HG02798 (cell line): ENCODE results near the gene REXO2.

Source experiments
- ATAC-seq: cut with Tn5 transposase; IDR thresholded peaks from one replicate; pipeline ENCODE4 v1.9.1; 2021; ENCODE audit warnings: mild to moderate bottlenecking; ENCODE audit not compliant: unreplicated experiment, poor library complexity

Gene REXO2

DNA sequence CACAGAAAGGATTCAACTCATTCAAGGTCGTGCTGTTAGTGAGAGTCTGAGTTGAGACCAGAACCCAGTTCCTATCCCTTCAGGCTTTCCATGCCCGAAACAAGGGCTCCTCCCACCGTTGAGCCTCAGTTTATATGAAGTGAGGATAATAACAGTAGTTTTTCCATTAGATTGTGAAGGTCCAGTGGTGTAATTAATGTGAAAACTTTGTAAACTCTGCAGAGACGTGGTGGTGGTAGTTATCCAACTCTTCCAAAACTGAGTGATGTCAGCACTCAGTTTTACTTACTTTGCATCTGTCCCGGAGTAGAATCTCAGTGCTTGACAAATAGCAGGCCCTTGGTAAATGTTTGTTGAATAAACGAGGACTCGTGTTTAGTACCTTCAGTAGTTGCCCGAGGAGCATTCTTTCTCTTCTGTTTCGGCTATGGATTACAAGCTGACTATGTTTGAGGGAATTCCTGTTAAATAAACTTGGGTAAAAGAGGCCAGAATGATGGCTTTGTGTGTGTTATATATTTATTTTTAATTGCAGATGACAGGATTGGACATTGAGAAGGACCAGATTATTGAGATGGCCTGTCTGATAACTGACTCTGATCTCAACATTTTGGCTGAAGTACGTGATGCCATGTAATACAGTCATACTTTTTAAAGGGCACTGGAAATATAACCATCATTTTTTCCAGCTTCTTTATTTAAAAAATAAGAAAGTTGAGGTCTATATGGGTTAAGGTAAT lies 1.0 kb downstream of the REXO2 start:
- no peak for ATAC-seq

DNA sequence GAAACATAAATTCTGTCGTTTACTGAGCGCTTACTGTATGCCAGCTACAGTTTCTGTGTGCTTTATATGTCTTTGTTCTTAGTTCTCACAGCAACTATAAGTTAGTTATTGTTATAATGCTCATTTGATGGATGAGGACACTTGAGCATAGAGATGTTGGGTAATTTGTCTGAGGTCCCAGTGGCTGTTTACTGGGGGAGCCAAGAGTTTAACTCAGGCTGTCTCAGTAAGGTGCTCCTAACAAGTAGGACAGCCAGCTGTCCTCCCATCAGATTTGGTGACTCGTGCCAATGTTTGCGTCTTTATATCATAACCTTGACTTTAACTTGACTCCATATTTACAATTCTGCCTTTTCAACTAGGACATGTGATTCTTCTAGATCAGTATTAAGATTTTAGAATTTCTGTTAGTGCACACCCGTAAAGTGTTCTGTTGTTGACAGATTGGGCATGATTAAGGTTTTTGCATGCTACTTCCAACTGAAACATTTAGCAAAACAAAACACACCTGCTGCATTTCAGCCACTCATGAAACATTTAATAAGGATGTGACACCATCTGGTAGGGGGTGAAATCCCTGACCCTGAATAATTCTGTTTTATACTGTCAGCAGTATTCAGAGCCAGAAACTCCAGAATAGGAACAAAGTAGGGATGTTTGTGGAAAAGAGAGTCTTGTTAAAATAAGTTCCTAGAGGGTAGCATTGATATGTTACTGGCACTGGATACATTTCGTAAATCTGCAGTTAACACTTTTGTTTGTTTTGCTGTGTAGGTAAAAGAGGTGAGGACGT lies 1.9 kb downstream of the REXO2 start:
- ATAC-seq = no peak

DNA sequence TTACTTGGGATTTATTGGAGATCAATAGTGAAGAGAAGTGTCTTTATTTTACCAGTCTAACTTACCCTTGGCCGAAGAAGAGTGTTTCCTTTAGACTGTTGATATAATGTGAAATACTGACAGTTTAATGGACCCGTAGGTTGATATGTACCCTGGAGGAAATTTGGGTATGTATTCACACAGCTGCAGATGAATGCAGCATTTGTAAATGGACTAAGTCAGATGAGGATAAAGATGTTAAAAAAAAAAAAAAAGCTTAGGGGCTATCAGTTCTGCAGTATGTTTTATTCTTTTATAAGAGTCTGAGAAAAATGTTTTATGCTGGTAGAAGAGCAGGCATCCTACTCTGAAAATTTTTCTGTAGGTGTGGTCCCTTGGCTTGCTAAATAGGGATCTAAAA lies 2.7 kb downstream of the REXO2 start:
- no peak for ATAC-seq

DNA sequence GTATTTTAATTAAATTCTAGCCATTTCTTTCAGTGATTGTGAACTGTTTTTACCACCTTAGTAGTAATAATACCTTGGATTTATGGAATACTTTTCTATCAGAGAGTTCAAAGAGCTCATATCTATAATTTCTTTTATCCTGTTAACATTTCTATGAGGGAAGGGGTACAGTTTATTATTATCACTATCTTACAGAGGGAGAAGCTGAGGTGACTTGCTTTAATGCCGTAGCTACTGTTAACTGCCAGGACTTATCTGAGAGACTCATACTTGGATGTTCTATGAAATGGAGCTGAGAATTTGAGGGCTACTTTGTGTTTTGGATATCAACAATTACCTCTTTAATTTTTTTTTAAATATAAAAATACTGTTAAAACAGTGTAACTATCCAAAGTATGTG lies 3.3 kb downstream of the REXO2 start:
- no peak for ATAC-seq

DNA sequence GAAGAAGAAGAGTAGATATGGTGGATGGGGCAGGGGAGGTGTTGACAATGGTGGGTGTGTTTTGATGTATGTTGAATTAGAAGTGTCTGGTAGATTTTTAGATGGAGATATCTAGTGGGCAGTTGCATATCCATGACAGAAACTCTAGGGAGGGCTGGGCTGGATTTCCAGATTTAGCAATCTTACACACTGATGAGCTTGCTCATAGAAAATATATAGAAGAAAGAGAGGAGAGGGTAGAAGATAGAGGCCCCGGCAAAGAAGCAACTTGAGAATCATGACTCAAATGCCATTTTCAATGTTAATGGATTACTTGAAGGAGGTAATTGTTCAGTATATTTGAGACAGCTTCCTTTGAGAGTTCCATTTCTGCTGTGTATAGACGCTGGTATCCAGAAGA lies 8.2 kb downstream of the REXO2 start:
- no peak for ATAC-seq

DNA sequence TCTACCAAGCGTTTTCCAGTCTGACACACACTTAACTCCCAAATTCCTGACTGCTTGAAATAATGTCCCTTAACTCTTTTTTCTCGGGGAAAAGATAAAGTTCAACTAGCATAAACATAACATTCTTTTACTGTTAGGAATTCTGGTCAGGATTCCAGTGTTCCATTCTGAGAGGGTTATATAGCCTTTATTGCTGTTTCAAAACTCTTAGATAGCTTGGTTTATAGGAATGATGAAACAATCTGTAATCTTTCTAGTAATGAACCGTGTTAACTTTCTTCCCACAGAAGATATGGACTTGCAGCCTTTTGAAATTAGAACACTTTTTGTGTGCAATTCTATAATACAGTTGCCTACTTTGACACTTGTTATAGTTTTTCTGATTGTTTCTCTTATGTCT lies 8.6 kb downstream of the REXO2 start:
- no peak for ATAC-seq

DNA sequence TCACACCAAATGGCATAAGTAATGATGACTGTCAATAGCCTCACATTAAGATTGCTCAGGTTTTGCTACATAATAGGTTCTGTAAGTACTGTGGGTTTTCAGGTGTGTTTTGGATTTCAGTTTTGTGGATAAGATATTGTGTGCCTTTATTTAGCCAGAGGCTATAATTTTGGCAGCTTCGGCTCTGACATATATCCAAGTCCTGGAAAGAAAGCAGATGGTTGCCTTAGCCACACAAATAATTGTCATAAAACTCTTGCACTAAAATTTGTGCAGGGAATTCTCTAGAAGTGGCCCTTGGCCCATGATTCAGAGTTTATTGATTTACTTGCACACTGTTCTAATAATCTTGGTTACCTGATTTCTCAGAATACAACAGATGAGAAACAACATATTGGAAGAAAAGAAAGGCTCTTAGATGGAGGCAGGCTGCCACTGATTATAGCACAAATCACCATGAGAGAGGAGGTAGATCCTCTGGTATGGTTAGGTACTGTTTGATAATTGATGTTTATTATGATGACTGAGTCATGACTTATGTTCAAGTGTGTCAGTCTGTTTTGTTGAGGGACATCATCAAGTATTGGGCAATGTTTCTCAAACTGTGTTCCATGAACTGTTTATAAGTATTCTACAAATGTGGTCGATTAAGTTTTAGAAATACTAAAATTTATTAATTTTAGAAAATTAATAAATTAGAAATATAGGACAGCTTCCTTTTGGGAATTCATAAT lies 9.6 kb downstream of the REXO2 start:
- no peak for ATAC-seq

DNA sequence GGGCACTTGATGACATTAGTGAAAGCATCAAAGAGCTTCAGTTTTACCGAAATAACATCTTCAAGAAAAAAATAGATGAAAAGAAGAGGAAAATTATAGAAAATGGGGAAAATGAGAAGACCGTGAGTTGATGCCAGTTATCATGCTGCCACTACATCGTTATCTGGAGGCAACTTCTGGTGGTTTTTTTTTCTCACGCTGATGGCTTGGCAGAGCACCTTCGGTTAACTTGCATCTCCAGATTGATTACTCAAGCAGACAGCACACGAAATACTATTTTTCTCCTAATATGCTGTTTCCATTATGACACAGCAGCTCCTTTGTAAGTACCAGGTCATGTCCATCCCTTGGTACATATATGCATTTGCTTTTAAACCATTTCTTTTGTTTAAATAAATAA lies 10.6 kb downstream of the REXO2 start:
- ATAC-seq = no peak

DNA sequence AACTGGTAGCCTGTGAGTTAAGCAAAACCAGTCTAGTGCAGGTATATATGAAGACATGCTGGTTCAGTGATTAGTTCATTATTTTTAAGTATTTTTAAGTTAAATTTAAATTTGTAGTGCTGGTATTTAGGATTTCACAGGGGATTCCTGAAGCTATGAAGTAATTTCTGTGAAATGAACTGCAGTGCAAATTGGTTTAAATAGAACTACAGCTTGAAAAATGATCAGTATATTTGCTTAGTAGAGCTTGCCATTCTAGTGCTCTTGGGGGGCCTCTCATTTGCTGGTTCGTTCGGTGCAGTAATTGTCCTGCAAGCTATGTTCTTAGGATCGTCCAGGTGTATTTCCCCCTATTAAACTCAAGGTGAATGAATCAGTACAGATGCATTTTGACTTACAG lies 13.1 kb downstream of the REXO2 start:
- ATAC-seq = no peak

DNA sequence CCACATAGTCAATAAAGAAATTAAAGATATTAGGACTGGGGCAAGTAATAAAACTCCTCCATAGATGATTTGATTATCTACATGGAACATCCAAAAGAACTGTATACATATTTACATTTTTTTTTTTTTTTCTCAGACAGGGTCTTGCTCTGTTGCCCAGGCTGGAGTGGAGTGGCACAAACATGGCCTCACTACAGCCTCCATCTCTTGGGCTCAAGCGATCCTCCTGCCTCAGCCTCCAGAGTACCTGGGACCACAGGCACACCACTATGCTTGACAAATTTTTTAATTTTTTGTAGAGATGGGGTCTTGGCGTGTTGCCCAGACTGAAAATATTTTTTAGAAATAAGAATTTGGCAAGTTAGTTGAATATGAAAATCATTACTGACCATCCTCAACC lies 24.7 kb downstream of the REXO2 start:
- no peak for ATAC-seq

DNA sequence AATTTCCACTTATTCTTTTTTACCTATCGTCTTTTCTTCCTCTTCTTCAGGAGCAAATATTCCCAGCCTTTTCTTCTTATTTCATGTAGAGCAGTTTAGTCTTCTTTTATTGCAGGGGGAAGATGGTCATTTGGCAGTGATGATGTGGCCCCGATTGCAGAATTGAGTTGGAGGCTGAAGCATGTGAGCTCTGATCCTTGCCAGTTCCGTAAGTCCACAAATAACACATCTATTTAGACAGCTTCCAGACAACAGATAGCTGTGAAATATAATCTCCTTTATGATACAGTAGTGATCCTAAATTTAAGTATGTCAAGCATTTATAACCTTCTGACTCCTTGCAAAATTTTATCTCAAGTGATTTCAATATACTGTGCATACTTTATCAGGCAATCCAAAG lies 27.5 kb downstream of the REXO2 start:
- no peak for ATAC-seq

DNA sequence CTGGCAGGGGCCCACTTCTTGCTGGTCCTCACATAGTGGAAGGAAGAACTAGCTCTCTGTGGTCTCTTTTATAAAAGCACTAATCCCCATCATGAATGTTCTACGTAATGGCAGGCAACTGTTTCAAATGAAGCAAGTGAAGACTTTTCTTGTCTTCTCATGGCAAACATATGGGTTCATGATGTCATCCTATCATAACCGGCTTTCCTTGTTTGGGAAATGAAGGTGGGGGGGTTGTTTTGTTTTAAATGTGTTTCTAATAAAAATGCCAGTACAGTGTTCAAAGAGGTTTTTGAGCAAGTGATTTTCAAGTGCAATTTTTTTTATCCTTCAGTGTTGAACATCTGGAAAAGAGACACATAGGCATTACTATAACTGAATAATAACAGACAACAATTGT lies 33.4 kb downstream of the REXO2 start:
- ATAC-seq = no peak

DNA sequence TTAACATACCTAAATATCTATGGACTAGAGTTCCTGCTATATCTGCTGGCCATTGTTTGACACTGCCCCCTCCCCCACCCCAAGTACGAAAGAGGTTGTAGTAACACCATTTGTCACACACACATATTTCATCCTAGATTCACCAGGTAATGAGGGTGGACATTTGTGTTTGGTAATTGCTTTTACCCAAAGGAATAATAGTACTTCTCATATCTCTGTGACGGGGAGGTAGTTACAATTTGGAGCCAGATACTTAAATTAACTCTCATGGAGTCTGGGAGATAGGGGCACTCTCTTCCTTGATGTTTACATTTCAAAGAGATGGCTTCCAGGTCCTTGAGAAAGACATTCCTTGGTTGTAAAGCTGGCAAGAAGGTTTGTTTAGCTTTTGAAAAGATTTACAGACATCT lies 38.7 kb downstream of the REXO2 start:
- no peak for ATAC-seq

DNA sequence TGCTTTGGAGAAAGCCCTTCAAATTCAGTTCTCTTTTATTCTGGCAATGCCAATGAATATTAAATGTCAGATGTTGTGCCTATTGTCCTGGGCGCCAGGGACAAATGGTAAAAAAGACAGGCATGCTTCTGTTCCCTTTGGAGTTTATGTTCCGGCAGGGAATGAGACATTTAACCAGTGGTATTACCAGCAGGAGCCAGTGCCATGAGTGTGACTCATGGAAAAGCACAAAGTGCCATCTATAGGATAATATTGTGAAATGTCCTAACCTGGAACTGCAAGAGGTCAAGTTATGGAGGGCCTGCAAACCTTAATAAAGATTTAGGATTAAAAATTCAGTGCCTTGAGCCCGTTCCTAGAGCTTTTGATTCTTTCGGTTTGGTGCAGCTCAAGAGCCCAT lies 39.5 kb downstream of the REXO2 start:
- no peak for ATAC-seq

DNA sequence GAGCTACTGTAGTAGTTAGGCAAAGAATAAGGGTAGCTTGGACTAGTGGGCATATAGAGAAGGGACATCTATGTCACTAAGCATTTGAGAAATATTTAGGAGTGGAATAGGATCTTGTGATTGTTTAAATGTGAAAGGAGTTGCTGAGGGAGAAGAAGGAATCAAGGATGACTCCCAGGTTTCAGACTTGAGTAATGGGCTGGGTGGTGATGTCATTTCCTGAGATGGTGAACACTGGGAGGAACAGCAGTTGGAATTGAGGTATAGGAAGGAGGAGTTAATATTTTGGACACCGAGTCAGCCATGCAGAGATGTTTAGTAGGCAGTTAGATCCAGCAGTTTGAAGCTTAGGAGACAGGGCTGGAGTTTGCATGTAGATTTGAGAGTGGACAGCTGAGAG lies 40.1 kb downstream of the REXO2 start:
- ATAC-seq = no peak

DNA sequence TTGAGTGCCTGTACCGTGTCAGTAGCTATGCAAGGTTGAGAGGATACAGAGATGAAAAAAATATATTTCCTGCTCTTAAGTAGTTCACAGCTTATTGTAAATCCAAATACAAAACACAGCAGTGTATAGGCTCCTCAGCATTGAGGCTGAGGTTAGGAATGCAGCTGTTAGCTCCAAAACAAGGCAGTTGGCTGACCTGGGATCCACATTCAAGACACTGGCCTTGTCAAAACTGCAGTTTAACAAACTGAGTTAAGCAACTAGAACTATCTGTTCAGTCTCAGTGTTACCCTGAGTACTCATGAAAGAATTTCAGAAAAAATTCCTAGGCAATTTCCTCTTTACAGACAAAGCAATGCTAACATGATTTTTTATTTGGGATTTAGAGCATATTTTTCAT lies 42.8 kb downstream of the REXO2 start:
- ATAC-seq = no peak

DNA sequence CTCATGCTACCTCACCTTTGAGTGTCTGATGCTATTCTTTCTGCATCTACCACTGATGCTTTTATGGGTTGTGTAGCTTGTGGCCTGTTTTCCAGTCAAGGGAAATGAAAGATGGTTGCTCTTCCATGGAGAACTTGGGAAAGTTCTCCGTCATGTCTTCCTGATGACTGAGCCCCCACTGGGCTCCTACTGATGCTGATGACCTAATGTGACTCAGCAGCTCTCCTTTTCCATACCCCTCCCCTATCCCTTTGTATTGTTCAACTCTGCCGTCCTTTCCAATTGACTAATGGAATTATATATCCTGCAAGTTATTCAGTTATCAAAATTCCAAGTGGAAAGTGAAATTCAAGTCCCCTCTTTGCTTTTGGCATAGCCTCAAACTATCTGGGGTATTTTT lies 44.7 kb downstream of the REXO2 start:
- ATAC-seq = no peak

DNA sequence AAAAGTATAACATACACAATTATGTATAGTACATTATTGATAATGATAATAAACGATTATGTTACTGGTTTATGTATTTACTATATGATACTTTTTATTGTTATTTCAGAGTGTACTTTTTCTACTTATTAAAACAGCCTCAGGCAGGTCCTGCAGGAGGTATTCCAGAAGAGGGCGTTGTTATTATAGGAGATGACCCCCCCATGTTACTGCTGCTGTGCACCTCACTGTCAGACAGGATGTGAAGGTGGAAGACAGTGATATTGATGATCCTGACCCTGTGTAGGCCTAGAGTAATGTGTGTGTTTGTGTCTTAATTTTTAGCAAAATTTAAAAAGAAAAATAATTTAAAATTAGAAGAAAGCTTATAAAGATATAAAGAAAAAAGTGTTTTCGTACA lies 57.6 kb downstream of the REXO2 start:
- ATAC-seq = no peak

DNA sequence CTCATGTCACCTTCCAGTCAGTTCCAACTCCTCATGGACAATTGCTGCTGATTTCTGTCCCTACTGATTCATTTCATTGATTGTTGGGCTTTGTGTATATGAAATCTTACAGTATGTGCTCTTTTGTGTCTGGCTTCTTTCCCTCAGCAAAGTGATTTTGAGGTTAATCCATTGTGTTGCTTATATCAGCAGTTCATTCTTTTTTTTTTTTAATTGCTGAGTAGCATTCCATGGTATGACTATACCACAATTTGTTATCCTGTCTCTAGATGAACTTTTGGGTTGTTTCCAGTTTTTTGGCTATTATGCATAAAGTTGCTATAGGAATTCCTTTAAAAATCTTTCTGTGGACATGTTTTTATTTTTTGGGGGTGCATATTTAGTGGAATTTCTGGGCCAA lies 60.5 kb downstream of the REXO2 start:
- ATAC-seq = no peak
